Pancreas (tissue), 10 donors: ENCODE data around the gene C16orf92. TPM values are rescaled to one million over a fixed set of nuclear protein-coding genes. Genes with fewer than 3 reads are reported as not detected.

Source experiments
- ATAC-seq, 4 donors: fragments of 200-7000 bp; cut with Tn5 transposase; one replicate each; pipeline versions ENCODE4 v1.8.0 to v1.9.1; 2020; ENCODE audit warnings: mild to moderate bottlenecking in 4 of 4, moderate library complexity in 4 of 4
- DNase-seq, 6 donors: peaks; one replicate each; pipeline ENCODE4 v3.0.0-alpha.2; 2020
- FAIRE-seq: peaks from 2 replicates; lab custom pipeline; 2012; peaks lifted over from hg19 to GRCh38; lab: Jason Lieb, UNC
- H3K27ac ChIP-seq, 4 donors: fragments of 200-600 bp; sonication (generic); 1 replicate in 3 of 4; 2 replicates in 1 of 4; pipeline versions ENCODE4 v1.5.0 to v1.8.0; 2020
- H3K27me3 ChIP-seq, 4 donors: fragments of 200-600 bp; one replicate each; pipeline ENCODE4 v1.8.0; 2021
- H3K36me3 ChIP-seq, 3 donors: fragments of 200-600 bp; sonication (generic) in 1 of 3; one replicate each; pipeline versions ENCODE4 v1.5.0 to v1.8.0; 2020 to 2021
- H3K4me1 ChIP-seq, 3 donors: fragments of 200-600 bp; one replicate each; pipeline ENCODE4 v1.8.0; 2021
- H3K4me3 ChIP-seq, 4 donors: fragments of 200-600 bp; sonication (generic) in 2 of 4; one replicate each; pipeline versions ENCODE4 v1.5.0 to v1.8.0; 2020 to 2021
- H3K9me3 ChIP-seq, 4 donors: fragments of 200-600 bp; one replicate each; pipeline ENCODE4 v1.8.0; 2021
- CTCF ChIP-seq, 4 donors: fragments of 200-600 bp; sonication (generic) in 3 of 4; IDR thresholded peaks; one replicate each; pipeline versions ENCODE4 v1.5.0 to v1.8.0; 2021; ENCODE audit warnings: antibody characterized with exemption in 4 of 4
- WGBS, 2 donors: extraction: QIAGEN DNeasy Blood & Tissue Kit; methylation state at CpG; one replicate each; pipeline ENCODE4 v1.1.7; 2013; 5-methylcytosine and 5-hydroxymethylcytosine counted together
- intact Hi-C, 3 donors: fragments of 100-400 bp; cut with DNase I; formaldehyde crosslinking; loops; one replicate each; pipeline versions ENCODE4 v1.11.1 to v1.14.2; 2022
- polyA plus RNA-seq, 2 donors: library from polyadenylated mRNA; stranded (reverse); fragments of 200-250 nt; gene quantifications; one replicate each; pipeline ENCODE4 v1.2.3, GENCODE V29; 2013
- total RNA-seq, 6 donors: library from RNA; stranded (reverse); fragmentation: NEBNext Ultra II Directional in 4 of 6; extraction: Animal tissue kit (Norgen Biotek cat#: 25700) in 4 of 6; gene quantifications; one replicate each; pipeline versions ENCODE4 v1.2.1 to v1.2.4, GENCODE V29; 2021 to 2023
- donor health status: healthy with polysubstance abuse.
- donor health status: DM: no; HTN: no; CAD: no; lungs with moderate emphysema.
- donor health status: DM: no; HTN: no; CAD: no.
- donor health status: control.
- donor health status: control.
- donor health status: Bipolar disorder and iron deficiency.
- donor health status: DM: yes; HTN: yes; CAD: no.
- donor health status: DM: no; HTN: no; CAD: no.
- donor health status: DM: no; HTN: no; CAD: no.
- donor health status: DM: yes; HTN: yes; CAD: no.

Gene C16orf92
- total and polyA plus RNA-seq, 8 donors = not detected

GRCh38 chr16:29982560-29983419 is 40.2 kb upstream of the C16orf92 start:
- no peak overlapping the region for H3K4me3 ChIP-seq
- 91 to 93% methylated on average over 21 to 24 of the region's 24 CpGs for WGBS, 2 donors
- H3K27ac ChIP-seq = no peak overlapping the region
- no peak for DNase-seq
- no peak for TF ChIP-seq CTCF (IDR thresholded peaks at IDR 0.05)
- peaks cover 6 to 90% (median 42%) of the 10 kb centered on the region in 3 donors for H3K36me3 ChIP-seq
- no peaks in the 10 kb centered on the region for H3K4me1 ChIP-seq
- no peak for FAIRE-seq
- ATAC-seq = no peak
- no peaks in the 10 kb centered on the region for H3K27me3 ChIP-seq
- intact Hi-C loops = no loop called here
- H3K9me3 ChIP-seq = no peaks in the 10 kb centered on the region

- intact Hi-C loops = no loop called here
- no peak overlapping the region for H3K27ac ChIP-seq
- H3K36me3 ChIP-seq = peaks cover 6 to 88% (median 38%) of the 10 kb centered on the region in 3 donors
These were observed 39.4 kb upstream of the C16orf92 start for GRCh38 chr16:29983420-29984136.

GRCh38 chr16:29984137-29984763 is 38.7 kb upstream of the C16orf92 start:
- DNase-seq (no peak), FAIRE-seq (no peak), ATAC-seq (no peak)
- WGBS, 2 donors = 82 to 88% methylated on average over 6 of the region's 6 CpGs
- no peak overlapping the region for H3K27ac ChIP-seq
- no peaks in the 10 kb centered on the region for H3K27me3 ChIP-seq
- H3K9me3 ChIP-seq = no peaks in the 10 kb centered on the region
- H3K4me1 ChIP-seq = no peaks in the 10 kb centered on the region
- intact Hi-C loops = no loop called here
- no peak overlapping the region for H3K4me3 ChIP-seq
- no peak for TF ChIP-seq CTCF (IDR thresholded peaks at IDR 0.05)
- H3K36me3 ChIP-seq = peaks cover 2 to 81% (median 38%) of the 10 kb centered on the region in 3 donors

More at GRCh38 chr16:29983420-29984136, 39.4 kb upstream of the C16orf92 start:
- Histone ChIP-seq H3K9me3 (no peaks in the 10 kb centered on the region), H3K27me3 (no peaks in the 10 kb centered on the region), H3K4me1 (no peaks in the 10 kb centered on the region), H3K4me3 (no peak overlapping the region)
- TF ChIP-seq CTCF (IDR thresholded peaks at IDR 0.05) = no peak
- FAIRE-seq (no peak), ATAC-seq (no peak), DNase-seq (no peak)
- 84 to 89% methylated on average over 12 of the region's 12 CpGs for WGBS, 2 donors

GRCh38 chr16:29984764-29985147 is 38.2 kb upstream of the C16orf92 start:
- FAIRE-seq (no peak), DNase-seq (no peak), ATAC-seq (no peak)
- WGBS, 2 donors = 86% methylated on average over 5 of the region's 5 CpGs
- no peaks in the 10 kb centered on the region for H3K4me1 ChIP-seq
- intact Hi-C loops = no loop called here
- H3K4me3 ChIP-seq = no peak overlapping the region
- no peak overlapping the region for H3K27ac ChIP-seq
- no peaks in the 10 kb centered on the region for H3K27me3 ChIP-seq
- TF ChIP-seq CTCF (IDR thresholded peaks at IDR 0.05) = no peak
- H3K36me3 ChIP-seq = peaks cover 0 to 76% (median 35%) of the 10 kb centered on the region in 3 donors
- no peaks in the 10 kb centered on the region for H3K9me3 ChIP-seq
